Fibroblast of pulmonary artery (primary cell): ENCODE data around the gene LIG4.
"Not testable (repeated sequence)": the region's sequence is repeated elsewhere in the genome, so short reads cannot be mapped to it uniquely, and the experiment has no call there.

ENCODE experiments used
- DNase-seq: peaks from one replicate; pipeline ENCODE4 v3.0.0-alpha.2; 2010; ENCODE audit warnings: low read depth
- H3K4me3 ChIP-seq: replicated peaks from 2 replicates; pipeline ENCODE4 v1.5.1; 2011; ENCODE audit warnings: low read depth, mild to moderate bottlenecking, control low read depth, low read length, moderate library complexity
- TF ChIP-seq, protein P1 (sequence below): IDR thresholded peaks from 2 replicates; pipeline ENCODE4 v1.5.1; 2011; ENCODE audit warnings: mild to moderate bottlenecking, control low read depth, low read length, inconsistent platforms; ENCODE audit errors: missing control alignments

LIG4 gene

DNA sequence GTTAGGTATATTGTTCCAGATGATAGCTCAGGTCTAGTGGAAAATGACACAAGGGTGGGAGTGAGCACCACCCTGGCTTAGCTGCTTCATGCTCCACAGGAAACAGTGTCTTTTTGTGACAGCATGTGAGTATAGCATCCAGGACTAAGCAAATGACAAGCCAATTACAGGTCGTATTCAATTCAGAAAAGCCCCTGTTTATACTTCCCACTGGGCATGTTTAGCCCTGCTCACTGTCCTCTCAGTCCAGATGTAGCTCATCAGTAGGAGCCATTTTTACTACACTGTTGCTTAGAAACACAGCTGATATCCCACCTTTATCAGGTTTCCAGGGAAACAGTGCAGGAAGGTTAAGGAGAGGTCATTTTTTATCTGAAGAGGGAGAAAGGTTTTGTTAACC lies 10.8 kb upstream of the LIG4 start:
- TF ChIP-seq, protein P1, sequence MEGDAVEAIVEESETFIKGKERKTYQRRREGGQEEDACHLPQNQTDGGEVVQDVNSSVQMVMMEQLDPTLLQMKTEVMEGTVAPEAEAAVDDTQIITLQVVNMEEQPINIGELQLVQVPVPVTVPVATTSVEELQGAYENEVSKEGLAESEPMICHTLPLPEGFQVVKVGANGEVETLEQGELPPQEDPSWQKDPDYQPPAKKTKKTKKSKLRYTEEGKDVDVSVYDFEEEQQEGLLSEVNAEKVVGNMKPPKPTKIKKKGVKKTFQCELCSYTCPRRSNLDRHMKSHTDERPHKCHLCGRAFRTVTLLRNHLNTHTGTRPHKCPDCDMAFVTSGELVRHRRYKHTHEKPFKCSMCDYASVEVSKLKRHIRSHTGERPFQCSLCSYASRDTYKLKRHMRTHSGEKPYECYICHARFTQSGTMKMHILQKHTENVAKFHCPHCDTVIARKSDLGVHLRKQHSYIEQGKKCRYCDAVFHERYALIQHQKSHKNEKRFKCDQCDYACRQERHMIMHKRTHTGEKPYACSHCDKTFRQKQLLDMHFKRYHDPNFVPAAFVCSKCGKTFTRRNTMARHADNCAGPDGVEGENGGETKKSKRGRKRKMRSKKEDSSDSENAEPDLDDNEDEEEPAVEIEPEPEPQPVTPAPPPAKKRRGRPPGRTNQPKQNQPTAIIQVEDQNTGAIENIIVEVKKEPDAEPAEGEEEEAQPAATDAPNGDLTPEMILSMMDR, result no peak
- H3K4me3 ChIP-seq, result no peak overlapping the region
- DNase-seq, result no peak

DNA sequence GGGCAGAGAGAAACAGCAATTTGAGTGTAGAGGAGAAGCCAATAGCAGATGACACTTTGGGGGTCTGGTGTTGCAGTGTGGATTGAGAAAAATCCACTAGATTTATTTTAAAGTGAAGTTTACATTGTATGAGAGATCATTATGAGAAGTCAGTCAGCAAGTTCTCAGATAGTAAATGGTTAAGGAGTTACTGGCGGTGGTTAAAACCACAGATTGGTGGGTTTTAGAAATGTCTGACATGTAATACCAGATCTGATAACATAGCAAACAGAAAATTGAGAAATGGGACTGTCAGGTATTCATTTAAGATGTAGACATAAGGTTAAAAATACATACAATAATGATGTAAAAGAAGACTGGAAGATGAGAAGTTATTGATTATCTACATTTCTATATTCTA lies 10.1 kb upstream of the LIG4 start:
- TF ChIP-seq, protein P1, result no peak
- H3K4me3 ChIP-seq, result no peak overlapping the region
- no peak for DNase-seq

- no peak overlapping the region for H3K4me3 ChIP-seq
- no peak for DNase-seq
- TF ChIP-seq, protein P1, result no peak
Observed at GRCh38 chr13:108223687-108224503, 8.6 kb upstream of the LIG4 start.

- no peak for DNase-seq
- no peak overlapping the region for H3K4me3 ChIP-seq
- TF ChIP-seq, protein P1, result no peak
Observed at GRCh38 chr13:108220041-108220440, 4.7 kb upstream of the LIG4 start.

GRCh38 chr13:108218044-108218974 lies 3.0 kb upstream of the LIG4 start, which contains the start of gene ABHD13:
Gene ABHD13 (plus strand): TSS chr13:108218392. CDS start chr13:108229219, 10,827 bp downstream.
- TF ChIP-seq, protein P1, result no peak
- H3K4me3 ChIP-seq, result peak within 1 kb of the TSS; percentile 88
- peak; percentile 92 for DNase-seq

DNA sequence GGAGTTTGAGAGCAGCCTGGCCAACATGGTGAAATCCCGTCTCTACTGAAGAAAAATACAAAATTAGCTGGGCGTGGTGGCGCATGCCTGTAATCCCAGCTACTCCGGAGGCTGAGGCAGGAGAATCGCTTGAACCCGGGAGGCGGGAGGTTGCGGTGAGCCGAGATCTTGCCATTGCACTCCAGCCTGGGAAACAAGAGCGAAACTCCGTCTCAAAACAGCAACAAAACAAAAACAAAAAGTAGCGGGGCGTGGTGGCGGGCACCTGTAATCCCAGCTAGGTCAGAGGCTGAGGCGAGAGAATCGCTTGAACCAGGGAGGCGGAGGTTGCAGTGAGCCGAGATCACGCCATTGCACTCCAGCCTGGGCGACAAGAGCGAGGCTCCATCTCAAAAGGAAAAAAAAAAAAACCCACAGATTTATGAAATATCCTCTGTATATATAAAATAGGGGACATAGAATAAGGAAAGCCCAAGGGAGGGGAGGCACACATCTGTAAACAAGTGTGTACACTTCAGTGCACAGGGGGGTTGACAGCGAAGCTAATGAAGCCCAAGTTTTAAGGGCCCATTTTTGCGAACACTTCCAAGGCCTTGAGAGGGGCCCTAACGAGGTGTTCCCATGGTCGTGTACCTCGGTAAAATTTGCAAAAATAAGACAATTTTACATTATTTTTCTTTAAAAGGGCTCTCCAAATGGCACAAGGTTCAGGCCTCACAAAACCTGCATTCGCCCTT lies 2.1 kb upstream of the LIG4 start:
- DNase-seq, result not testable (repeated sequence)
- H3K4me3 ChIP-seq, result peak overlapping the region; percentile 88
